Measurements from ENCODE around the gene DSG3.

DSG3 gene

GRCh38 chr18:31417850-31418249, 29.7 kb upstream of the DSG3 start:
- no peak overlapping the region for H3K9ac ChIP-seq (ENCODE audit: low read depth, low read length)
- H3K27me3 ChIP-seq (ENCODE audit: control insufficient read depth, insufficient read depth, low read length), result no peaks in the 10 kb centered on the region
- H3K4me1 ChIP-seq (ENCODE audit: control insufficient read depth, insufficient read depth, low read length), result no peaks in the 10 kb centered on the region
- no peak overlapping the region for H3K4me3 ChIP-seq (ENCODE audit: low read length)
- H3K4me2 ChIP-seq (ENCODE audit: low read length), result no peak overlapping the region
- no peaks in the 10 kb centered on the region for H3K36me3 ChIP-seq (ENCODE audit: insufficient read depth, low read length)
- peaks cover under 1% of the 10 kb centered on the region for H3K9me3 ChIP-seq (replicated peaks; ENCODE audit: low read length)

- Histone ChIP-seq H3K4me3 (ENCODE audit: low read length) (no peak overlapping the region), H3K36me3 (ENCODE audit: insufficient read depth, low read length) (no peaks in the 10 kb centered on the region), H3K9ac (ENCODE audit: low read depth, low read length) (no peak overlapping the region), H3K9me3 (replicated peaks; ENCODE audit: low read length) (no peaks in the 10 kb centered on the region), H3K4me2 (ENCODE audit: low read length) (no peak overlapping the region), H3K4me1 (ENCODE audit: control insufficient read depth, insufficient read depth, low read length) (no peaks in the 10 kb centered on the region), H3K27me3 (ENCODE audit: control insufficient read depth, insufficient read depth, low read length) (no peaks in the 10 kb centered on the region)
Observed at GRCh38 chr18:31419457-31419932, 28.0 kb upstream of the DSG3 start.

GRCh38 chr18:31420032-31420431, 27.5 kb upstream of the DSG3 start:
- Histone ChIP-seq H3K4me3 (ENCODE audit: low read length) (no peak overlapping the region), H3K9ac (ENCODE audit: low read depth, low read length) (no peak overlapping the region), H3K27me3 (ENCODE audit: control insufficient read depth, insufficient read depth, low read length) (no peaks in the 10 kb centered on the region), H3K4me1 (ENCODE audit: control insufficient read depth, insufficient read depth, low read length) (no peaks in the 10 kb centered on the region), H3K4me2 (ENCODE audit: low read length) (no peak overlapping the region), H3K36me3 (ENCODE audit: insufficient read depth, low read length) (no peaks in the 10 kb centered on the region), H3K9me3 (replicated peaks; ENCODE audit: low read length) (no peaks in the 10 kb centered on the region)

- Histone ChIP-seq H3K9me3 (replicated peaks; ENCODE audit: low read length) (no peaks in the 10 kb centered on the region), H3K4me1 (ENCODE audit: control insufficient read depth, insufficient read depth, low read length) (no peaks in the 10 kb centered on the region), H3K9ac (ENCODE audit: low read depth, low read length) (no peak overlapping the region), H3K27me3 (ENCODE audit: control insufficient read depth, insufficient read depth, low read length) (no peaks in the 10 kb centered on the region), H3K4me3 (ENCODE audit: low read length) (no peak overlapping the region), H3K36me3 (ENCODE audit: insufficient read depth, low read length) (no peaks in the 10 kb centered on the region), H3K4me2 (ENCODE audit: low read length) (no peak overlapping the region)
Observed at GRCh38 chr18:31420524-31420923, 27.0 kb upstream of the DSG3 start.

- no peaks in the 10 kb centered on the region for H3K9me3 ChIP-seq (replicated peaks; ENCODE audit: low read length)
- no peak overlapping the region for H3K4me3 ChIP-seq (ENCODE audit: low read length)
- H3K36me3 ChIP-seq (ENCODE audit: insufficient read depth, low read length), result no peaks in the 10 kb centered on the region
- H3K4me2 ChIP-seq (ENCODE audit: low read length), result no peak overlapping the region
- H3K27me3 ChIP-seq (ENCODE audit: control insufficient read depth, insufficient read depth, low read length), result no peaks in the 10 kb centered on the region
- H3K4me1 ChIP-seq (ENCODE audit: control insufficient read depth, insufficient read depth, low read length), result no peaks in the 10 kb centered on the region
- H3K9ac ChIP-seq (ENCODE audit: low read depth, low read length), result no peak overlapping the region
Observed at GRCh38 chr18:31424383-31424988, 23.1 kb upstream of the DSG3 start.

GRCh38 chr18:31426021-31426420, 21.5 kb upstream of the DSG3 start:
- no peaks in the 10 kb centered on the region for H3K27me3 ChIP-seq (ENCODE audit: control insufficient read depth, insufficient read depth, low read length)
- H3K4me3 ChIP-seq (ENCODE audit: low read length), result no peak overlapping the region
- H3K9me3 ChIP-seq (replicated peaks; ENCODE audit: low read length), result no peaks in the 10 kb centered on the region
- H3K4me2 ChIP-seq (ENCODE audit: low read length), result no peak overlapping the region
- no peaks in the 10 kb centered on the region for H3K36me3 ChIP-seq (ENCODE audit: insufficient read depth, low read length)
- no peak overlapping the region for H3K9ac ChIP-seq (ENCODE audit: low read depth, low read length)
- H3K4me1 ChIP-seq (ENCODE audit: control insufficient read depth, insufficient read depth, low read length), result no peaks in the 10 kb centered on the region

GRCh38 chr18:31426871-31427406, 20.6 kb upstream of the DSG3 start:
- Histone ChIP-seq H3K27me3 (ENCODE audit: control insufficient read depth, insufficient read depth, low read length) (no peaks in the 10 kb centered on the region), H3K4me3 (ENCODE audit: low read length) (no peak overlapping the region), H3K4me1 (ENCODE audit: control insufficient read depth, insufficient read depth, low read length) (no peaks in the 10 kb centered on the region), H3K9ac (ENCODE audit: low read depth, low read length) (no peak overlapping the region), H3K36me3 (ENCODE audit: insufficient read depth, low read length) (no peaks in the 10 kb centered on the region), H3K9me3 (replicated peaks; ENCODE audit: low read length) (no peaks in the 10 kb centered on the region), H3K4me2 (ENCODE audit: low read length) (no peak overlapping the region)

GRCh38 chr18:31428211-31428610, 19.3 kb upstream of the DSG3 start:
- no peak overlapping the region for H3K9ac ChIP-seq (ENCODE audit: low read depth, low read length)
- no peak overlapping the region for H3K4me2 ChIP-seq (ENCODE audit: low read length)
- no peaks in the 10 kb centered on the region for H3K36me3 ChIP-seq (ENCODE audit: insufficient read depth, low read length)
- H3K4me1 ChIP-seq (ENCODE audit: control insufficient read depth, insufficient read depth, low read length), result no peaks in the 10 kb centered on the region
- no peaks in the 10 kb centered on the region for H3K27me3 ChIP-seq (ENCODE audit: control insufficient read depth, insufficient read depth, low read length)
- H3K9me3 ChIP-seq (replicated peaks; ENCODE audit: low read length), result no peaks in the 10 kb centered on the region
- H3K4me3 ChIP-seq (ENCODE audit: low read length), result no peak overlapping the region

GRCh38 chr18:31429623-31430022, 17.9 kb upstream of the DSG3 start:
- Histone ChIP-seq H3K4me1 (ENCODE audit: control insufficient read depth, insufficient read depth, low read length) (no peaks in the 10 kb centered on the region), H3K9ac (ENCODE audit: low read depth, low read length) (no peak overlapping the region), H3K27me3 (ENCODE audit: control insufficient read depth, insufficient read depth, low read length) (no peaks in the 10 kb centered on the region), H3K9me3 (replicated peaks; ENCODE audit: low read length) (no peaks in the 10 kb centered on the region), H3K36me3 (ENCODE audit: insufficient read depth, low read length) (no peaks in the 10 kb centered on the region), H3K4me2 (ENCODE audit: low read length) (no peak overlapping the region), H3K4me3 (ENCODE audit: low read length) (no peak overlapping the region)

GRCh38 chr18:31430072-31430471, 17.5 kb upstream of the DSG3 start:
- H3K9me3 ChIP-seq (replicated peaks; ENCODE audit: low read length), result no peaks in the 10 kb centered on the region
- H3K9ac ChIP-seq (ENCODE audit: low read depth, low read length), result no peak overlapping the region
- no peaks in the 10 kb centered on the region for H3K4me1 ChIP-seq (ENCODE audit: control insufficient read depth, insufficient read depth, low read length)
- H3K27me3 ChIP-seq (ENCODE audit: control insufficient read depth, insufficient read depth, low read length), result no peaks in the 10 kb centered on the region
- H3K36me3 ChIP-seq (ENCODE audit: insufficient read depth, low read length), result no peaks in the 10 kb centered on the region
- no peak overlapping the region for H3K4me2 ChIP-seq (ENCODE audit: low read length)
- no peak overlapping the region for H3K4me3 ChIP-seq (ENCODE audit: low read length)

- no peaks in the 10 kb centered on the region for H3K4me1 ChIP-seq (ENCODE audit: control insufficient read depth, insufficient read depth, low read length)
- H3K9ac ChIP-seq (ENCODE audit: low read depth, low read length), result no peak overlapping the region
- no peaks in the 10 kb centered on the region for H3K9me3 ChIP-seq (replicated peaks; ENCODE audit: low read length)
- no peak overlapping the region for H3K4me3 ChIP-seq (ENCODE audit: low read length)
- H3K4me2 ChIP-seq (ENCODE audit: low read length), result no peak overlapping the region
- no peaks in the 10 kb centered on the region for H3K27me3 ChIP-seq (ENCODE audit: control insufficient read depth, insufficient read depth, low read length)
- no peaks in the 10 kb centered on the region for H3K36me3 ChIP-seq (ENCODE audit: insufficient read depth, low read length)
Observed at GRCh38 chr18:31430554-31430953, 17.0 kb upstream of the DSG3 start.

- no peak overlapping the region for H3K4me2 ChIP-seq (ENCODE audit: low read length)
- H3K9ac ChIP-seq (ENCODE audit: low read depth, low read length), result no peak overlapping the region
- H3K4me3 ChIP-seq (ENCODE audit: low read length), result no peak overlapping the region
- H3K27me3 ChIP-seq (ENCODE audit: control insufficient read depth, insufficient read depth, low read length), result no peaks in the 10 kb centered on the region
- no peaks in the 10 kb centered on the region for H3K36me3 ChIP-seq (ENCODE audit: insufficient read depth, low read length)
- no peaks in the 10 kb centered on the region for H3K4me1 ChIP-seq (ENCODE audit: control insufficient read depth, insufficient read depth, low read length)
- H3K9me3 ChIP-seq (replicated peaks; ENCODE audit: low read length), result no peaks in the 10 kb centered on the region
Observed at GRCh38 chr18:31432316-31432715, 15.2 kb upstream of the DSG3 start.
